Measurements from ENCODE around the gene FRMD4A. TPM values are rescaled to one million over a fixed set of nuclear protein-coding genes. Genes with fewer than 3 reads are reported as not detected.

FRMD4A gene
- total RNA-seq, 1 experiment from 2014 or later: 19.6 TPM

DNA sequence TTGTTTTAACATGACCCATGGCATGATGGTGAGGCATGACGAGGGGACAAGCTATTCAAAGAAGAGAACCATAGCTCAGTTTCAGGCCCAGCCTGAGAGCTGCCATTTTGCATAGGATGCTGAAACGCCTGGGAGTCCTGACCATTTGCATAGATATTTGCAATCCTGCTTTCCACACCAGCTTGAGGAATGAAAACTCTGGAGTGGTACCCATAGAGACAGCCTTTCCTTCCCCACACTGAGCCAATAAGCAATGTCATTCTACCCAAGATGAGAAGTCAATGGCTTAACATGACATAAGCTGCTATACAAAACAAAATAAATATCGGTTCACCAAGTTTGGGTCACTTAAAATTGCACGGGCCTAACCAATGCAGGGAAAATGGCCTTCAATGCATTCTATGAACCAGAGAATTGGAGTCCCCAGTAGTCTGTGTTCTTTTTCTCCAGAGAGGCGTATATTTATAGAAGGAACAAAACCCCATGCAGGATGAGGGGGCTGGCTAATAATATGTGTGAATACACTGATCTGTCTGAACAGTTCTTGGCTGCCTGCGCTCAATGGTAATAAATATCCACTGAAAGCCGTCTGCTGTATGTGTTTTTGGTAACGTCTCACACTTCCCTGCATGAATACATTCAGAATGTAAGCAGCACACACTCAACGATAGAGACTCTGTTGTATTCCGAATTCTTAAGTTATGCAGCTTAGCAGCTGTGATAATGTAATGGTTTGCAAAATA, 329.3 kb downstream of the FRMD4A start:
- TF ChIP-seq, protein P1, sequence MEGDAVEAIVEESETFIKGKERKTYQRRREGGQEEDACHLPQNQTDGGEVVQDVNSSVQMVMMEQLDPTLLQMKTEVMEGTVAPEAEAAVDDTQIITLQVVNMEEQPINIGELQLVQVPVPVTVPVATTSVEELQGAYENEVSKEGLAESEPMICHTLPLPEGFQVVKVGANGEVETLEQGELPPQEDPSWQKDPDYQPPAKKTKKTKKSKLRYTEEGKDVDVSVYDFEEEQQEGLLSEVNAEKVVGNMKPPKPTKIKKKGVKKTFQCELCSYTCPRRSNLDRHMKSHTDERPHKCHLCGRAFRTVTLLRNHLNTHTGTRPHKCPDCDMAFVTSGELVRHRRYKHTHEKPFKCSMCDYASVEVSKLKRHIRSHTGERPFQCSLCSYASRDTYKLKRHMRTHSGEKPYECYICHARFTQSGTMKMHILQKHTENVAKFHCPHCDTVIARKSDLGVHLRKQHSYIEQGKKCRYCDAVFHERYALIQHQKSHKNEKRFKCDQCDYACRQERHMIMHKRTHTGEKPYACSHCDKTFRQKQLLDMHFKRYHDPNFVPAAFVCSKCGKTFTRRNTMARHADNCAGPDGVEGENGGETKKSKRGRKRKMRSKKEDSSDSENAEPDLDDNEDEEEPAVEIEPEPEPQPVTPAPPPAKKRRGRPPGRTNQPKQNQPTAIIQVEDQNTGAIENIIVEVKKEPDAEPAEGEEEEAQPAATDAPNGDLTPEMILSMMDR (conservative IDR thresholded peaks at IDR 0.05): no peak
- peaks cover 3% of the 10 kb centered on the region; the same call in 1 of the 2 replicates for H3K4me1 ChIP-seq (ENCODE audit: insufficient read depth, low read length)
- no peak overlapping the region for H2AK5ac ChIP-seq (ENCODE audit: insufficient read length, low read length)
- no peak overlapping the region for H2BK120ac ChIP-seq (ENCODE audit: low read depth, low read length, poor library complexity, severe bottlenecking)
- H3K27me3 Mint-ChIP-seq (ENCODE audit: low read depth): no peaks in the 10 kb centered on the region; the same call in 1 of the 2 replicates
- H3K27ac ChIP-seq (ENCODE audit: insufficient read length, low read depth, low read length): no peak overlapping the region
- H2BK5ac ChIP-seq (ENCODE audit: insufficient read length, low read length): no peak overlapping the region
- no peak overlapping the region for H2BK20ac ChIP-seq (ENCODE audit: low read depth, low read length, poor library complexity, severe bottlenecking)
- H3K4me3 Mint-ChIP-seq: no peak overlapping the region
- no peak overlapping the region for H3K23ac ChIP-seq (ENCODE audit: insufficient read length, low read depth, low read length)
- H3T11ph ChIP-seq (ENCODE audit: low read length): no peak overlapping the region
- H3K36me3 Mint-ChIP-seq (ENCODE audit: insufficient read depth in 1 of 3, low read depth in 3 of 3): no peaks in the 10 kb centered on the region; a peak in 2 of 7 replicates
- no peak overlapping the region for H3K56ac ChIP-seq (ENCODE audit: insufficient read length, low read depth, low read length)
- H2AFZ ChIP-seq (ENCODE audit: low read length): no peak overlapping the region
- no peak overlapping the region for H3K18ac ChIP-seq (ENCODE audit: insufficient read length, low read depth, low read length)
- H3K27ac Mint-ChIP-seq: no peak overlapping the region
- WGBS (ENCODE audit: extremely low coverage, insufficient read length, low lambda C conversion rate): no CpG with 5 or more reads among the region's 10 CpGs
- no peak overlapping the region for H3K9ac ChIP-seq (ENCODE audit: extremely low read depth, insufficient read length, low read length)
- no peak for DNase-seq
- H3K4ac ChIP-seq (ENCODE audit: low read depth, low read length): no peak overlapping the region
- no peaks in the 10 kb centered on the region for H3K9me3 ChIP-seq (ENCODE audit: control insufficient read depth, low read depth, low read length)
- H3K4me1 Mint-ChIP-seq: peaks cover 8 to 17% of the 10 kb centered on the region in 2 experiments; a peak in 3 of 4 replicates
- no peaks in the 10 kb centered on the region for H3K79me1 ChIP-seq (ENCODE audit: insufficient read depth, low read depth, low read length, poor library complexity, severe bottlenecking)
- no peak overlapping the region for H4K91ac ChIP-seq (ENCODE audit: insufficient read length, low read depth, low read length)
- H3K14ac ChIP-seq (ENCODE audit: insufficient read depth, low read length): no peak overlapping the region
- H4K20me1 ChIP-seq (ENCODE audit: control insufficient read depth, insufficient read depth, insufficient read length): no peaks in the 10 kb centered on the region
- H4K5ac ChIP-seq (ENCODE audit: insufficient read length, low read depth, low read length): no peak overlapping the region
- H3K79me2 ChIP-seq (ENCODE audit: insufficient read depth, low read length): no peaks in the 10 kb centered on the region
- H2BK12ac ChIP-seq (ENCODE audit: insufficient read length, low read depth, low read length): no peak overlapping the region
- no peak overlapping the region for H4K8ac ChIP-seq (replicated peaks; ENCODE audit: insufficient read length, low read depth, low read length)
- H3K23me2 ChIP-seq (ENCODE audit: insufficient read length, low read depth, low read length, poor library complexity, severe bottlenecking): no peaks in the 10 kb centered on the region
- H2BK15ac ChIP-seq (ENCODE audit: low read depth, low read length): no peak overlapping the region
- no peak overlapping the region for H3K4me2 ChIP-seq (ENCODE audit: insufficient read depth, insufficient read length, low read length)
- no peaks in the 10 kb centered on the region for H3K9me3 Mint-ChIP-seq
- no peaks in the 10 kb centered on the region for H3K27me3 ChIP-seq (ENCODE audit: insufficient read depth, low read length)

Data from H9 (cell line).